ENCODE measurements around the gene FBXW9. TPM values are rescaled to one million over a fixed set of nuclear protein-coding genes. Genes with fewer than 3 reads are reported as not detected.

The FBXW9 gene
- polyA plus RNA-seq, 1 donor from 2014 or later: 16.2 TPM

DNA sequence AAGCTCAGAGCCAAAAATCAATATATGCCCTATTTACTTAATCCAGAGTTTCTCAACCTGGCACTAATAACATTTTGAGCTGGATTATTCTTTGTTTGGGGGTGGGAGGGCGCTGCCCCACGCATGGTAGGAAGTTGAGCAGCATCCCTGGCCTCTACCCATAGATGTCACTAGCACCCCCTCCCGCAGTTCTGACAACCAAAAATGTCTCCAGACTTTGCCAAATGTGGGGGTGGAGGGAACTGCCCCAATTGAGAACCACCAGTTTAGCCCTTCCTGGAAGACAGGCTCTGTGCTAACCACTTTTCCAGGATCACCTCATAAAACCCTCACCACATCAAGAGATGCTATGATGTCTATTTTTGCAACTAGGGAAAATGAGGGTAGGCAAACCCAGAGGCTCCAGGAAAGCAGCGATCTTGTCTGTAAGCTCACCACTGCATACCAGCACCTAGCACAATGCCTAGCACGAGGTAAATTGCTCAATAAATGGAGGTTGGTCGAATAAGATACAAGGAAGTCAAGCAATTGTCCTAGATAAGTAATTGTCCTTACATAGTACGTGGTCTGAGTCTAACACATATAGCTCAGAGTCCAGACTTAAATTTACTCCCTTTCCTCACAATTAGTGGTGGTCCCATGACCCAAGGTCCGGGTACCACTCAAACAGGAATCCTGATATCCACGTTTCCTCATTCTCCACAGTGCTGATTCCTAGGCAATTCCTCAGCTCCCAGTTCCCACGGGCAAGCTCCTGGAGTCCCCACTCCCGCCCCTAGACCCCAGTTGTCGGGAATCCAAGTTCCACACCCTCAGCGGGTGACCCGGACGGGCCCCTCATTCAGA, 37.2 kb upstream of the FBXW9 start:
- no peaks in the 10 kb centered on the region for H3K27me3 ChIP-seq (ENCODE audit: insufficient read depth, low read depth, low read length)
- peak overlapping the region; percentile 92 for H3K4me2 ChIP-seq (ENCODE audit: low read length)
- peaks cover 43% of the 10 kb centered on the region for H3K79me2 ChIP-seq (replicated peaks; ENCODE audit: insufficient read depth, low read length)
- peak overlapping the region; percentile 97 for H3K4me3 ChIP-seq (ENCODE audit: low read length)
- H3K36me3 ChIP-seq (ENCODE audit: insufficient read depth, low read length): no peaks in the 10 kb centered on the region
- peak overlapping the region; percentile 92 for H3K27ac ChIP-seq (ENCODE audit: low read length)
- peak overlapping the region; percentile 97 for H3K9ac ChIP-seq (ENCODE audit: low read length)
- no peaks in the 10 kb centered on the region for H3F3A ChIP-seq (ENCODE audit: insufficient read depth, low read length, poor library complexity, severe bottlenecking)
- H4K20me1 ChIP-seq (ENCODE audit: insufficient read depth): no peaks in the 10 kb centered on the region
- H2AFZ ChIP-seq (ENCODE audit: low read depth, low read length): peak overlapping the region; percentile 85
- H3K9me2 ChIP-seq (ENCODE audit: insufficient read depth, low read length): no peaks in the 10 kb centered on the region
- no peaks in the 10 kb centered on the region for H3K9me3 ChIP-seq (ENCODE audit: low read length)
- TF ChIP-seq TAF1 (IDR thresholded peaks at IDR 0.05; ENCODE audit: low read depth) (no peak), MXI1 (conservative IDR thresholded peaks at IDR 0.05; ENCODE audit: poor library complexity, severe bottlenecking) (peak; percentile 23)
- TF ChIP-seq, protein P1, sequence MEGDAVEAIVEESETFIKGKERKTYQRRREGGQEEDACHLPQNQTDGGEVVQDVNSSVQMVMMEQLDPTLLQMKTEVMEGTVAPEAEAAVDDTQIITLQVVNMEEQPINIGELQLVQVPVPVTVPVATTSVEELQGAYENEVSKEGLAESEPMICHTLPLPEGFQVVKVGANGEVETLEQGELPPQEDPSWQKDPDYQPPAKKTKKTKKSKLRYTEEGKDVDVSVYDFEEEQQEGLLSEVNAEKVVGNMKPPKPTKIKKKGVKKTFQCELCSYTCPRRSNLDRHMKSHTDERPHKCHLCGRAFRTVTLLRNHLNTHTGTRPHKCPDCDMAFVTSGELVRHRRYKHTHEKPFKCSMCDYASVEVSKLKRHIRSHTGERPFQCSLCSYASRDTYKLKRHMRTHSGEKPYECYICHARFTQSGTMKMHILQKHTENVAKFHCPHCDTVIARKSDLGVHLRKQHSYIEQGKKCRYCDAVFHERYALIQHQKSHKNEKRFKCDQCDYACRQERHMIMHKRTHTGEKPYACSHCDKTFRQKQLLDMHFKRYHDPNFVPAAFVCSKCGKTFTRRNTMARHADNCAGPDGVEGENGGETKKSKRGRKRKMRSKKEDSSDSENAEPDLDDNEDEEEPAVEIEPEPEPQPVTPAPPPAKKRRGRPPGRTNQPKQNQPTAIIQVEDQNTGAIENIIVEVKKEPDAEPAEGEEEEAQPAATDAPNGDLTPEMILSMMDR (IDR thresholded peaks at IDR 0.05; ENCODE audit: poor library complexity, severe bottlenecking): peak; percentile 59

DNA sequence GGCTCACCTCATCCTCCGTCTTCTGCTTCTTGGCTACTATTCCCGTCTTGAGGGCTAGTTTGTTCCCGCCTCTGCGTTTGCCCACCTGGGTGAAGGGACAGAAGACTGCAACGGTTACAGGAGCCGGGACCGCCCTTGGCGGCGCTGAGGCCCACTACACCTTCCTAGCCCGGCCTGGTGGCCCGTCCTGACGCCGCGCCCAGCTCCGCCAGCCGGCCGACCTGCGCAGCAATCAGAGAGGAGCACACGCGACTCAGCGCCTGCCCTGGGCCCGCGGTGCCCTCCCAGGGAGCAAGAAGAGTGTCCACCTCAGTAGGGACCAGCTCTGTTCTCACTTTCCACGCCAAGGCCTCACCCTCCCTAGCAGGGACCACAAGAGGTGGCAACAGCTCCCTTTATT, 34.9 kb upstream of the FBXW9 start:
- no peak overlapping the region for H2AFZ ChIP-seq (ENCODE audit: low read depth, low read length)
- H3K9me3 ChIP-seq (ENCODE audit: low read length): no peaks in the 10 kb centered on the region
- no peak overlapping the region for H3K9ac ChIP-seq (ENCODE audit: low read length)
- no peak overlapping the region for H3K4me2 ChIP-seq (ENCODE audit: low read length)
- H3K27ac ChIP-seq (ENCODE audit: low read length): no peak overlapping the region
- TF ChIP-seq EP300 (conservative IDR thresholded peaks at IDR 0.05; ENCODE audit: poor library complexity, severe bottlenecking): no peak
- no peak for TF ChIP-seq MXI1 (conservative IDR thresholded peaks at IDR 0.05; ENCODE audit: poor library complexity, severe bottlenecking)
- TF ChIP-seq POLR2AphosphoS5 (IDR thresholded peaks at IDR 0.05): no peak
- TF ChIP-seq TAF1 (IDR thresholded peaks at IDR 0.05; ENCODE audit: low read depth): no peak
- no peak for TF ChIP-seq EZH2 (IDR thresholded peaks at IDR 0.05; ENCODE audit: borderline replicate concordance, insufficient read depth, low read length, poor library complexity, severe bottlenecking)
- no peak for TF ChIP-seq SMC3 (conservative IDR thresholded peaks at IDR 0.05; ENCODE audit: poor library complexity)
- no peak for TF ChIP-seq RAD21 (conservative IDR thresholded peaks at IDR 0.05)
- TF ChIP-seq, protein P1 (IDR thresholded peaks at IDR 0.05; ENCODE audit: poor library complexity, severe bottlenecking): no peak
- TF ChIP-seq, protein P2, sequence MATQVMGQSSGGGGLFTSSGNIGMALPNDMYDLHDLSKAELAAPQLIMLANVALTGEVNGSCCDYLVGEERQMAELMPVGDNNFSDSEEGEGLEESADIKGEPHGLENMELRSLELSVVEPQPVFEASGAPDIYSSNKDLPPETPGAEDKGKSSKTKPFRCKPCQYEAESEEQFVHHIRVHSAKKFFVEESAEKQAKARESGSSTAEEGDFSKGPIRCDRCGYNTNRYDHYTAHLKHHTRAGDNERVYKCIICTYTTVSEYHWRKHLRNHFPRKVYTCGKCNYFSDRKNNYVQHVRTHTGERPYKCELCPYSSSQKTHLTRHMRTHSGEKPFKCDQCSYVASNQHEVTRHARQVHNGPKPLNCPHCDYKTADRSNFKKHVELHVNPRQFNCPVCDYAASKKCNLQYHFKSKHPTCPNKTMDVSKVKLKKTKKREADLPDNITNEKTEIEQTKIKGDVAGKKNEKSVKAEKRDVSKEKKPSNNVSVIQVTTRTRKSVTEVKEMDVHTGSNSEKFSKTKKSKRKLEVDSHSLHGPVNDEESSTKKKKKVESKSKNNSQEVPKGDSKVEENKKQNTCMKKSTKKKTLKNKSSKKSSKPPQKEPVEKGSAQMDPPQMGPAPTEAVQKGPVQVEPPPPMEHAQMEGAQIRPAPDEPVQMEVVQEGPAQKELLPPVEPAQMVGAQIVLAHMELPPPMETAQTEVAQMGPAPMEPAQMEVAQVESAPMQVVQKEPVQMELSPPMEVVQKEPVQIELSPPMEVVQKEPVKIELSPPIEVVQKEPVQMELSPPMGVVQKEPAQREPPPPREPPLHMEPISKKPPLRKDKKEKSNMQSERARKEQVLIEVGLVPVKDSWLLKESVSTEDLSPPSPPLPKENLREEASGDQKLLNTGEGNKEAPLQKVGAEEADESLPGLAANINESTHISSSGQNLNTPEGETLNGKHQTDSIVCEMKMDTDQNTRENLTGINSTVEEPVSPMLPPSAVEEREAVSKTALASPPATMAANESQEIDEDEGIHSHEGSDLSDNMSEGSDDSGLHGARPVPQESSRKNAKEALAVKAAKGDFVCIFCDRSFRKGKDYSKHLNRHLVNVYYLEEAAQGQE (IDR thresholded peaks at IDR 0.05; ENCODE audit: borderline replicate concordance): no peak
- H3F3A ChIP-seq (ENCODE audit: insufficient read depth, low read length, poor library complexity, severe bottlenecking): no peaks in the 10 kb centered on the region
- H3K27me3 ChIP-seq (ENCODE audit: insufficient read depth, low read depth, low read length): no peaks in the 10 kb centered on the region
- no peaks in the 10 kb centered on the region for H3K36me3 ChIP-seq (ENCODE audit: insufficient read depth, low read length)
- H4K20me1 ChIP-seq (ENCODE audit: insufficient read depth): no peaks in the 10 kb centered on the region
- no peak overlapping the region for H3K4me3 ChIP-seq (ENCODE audit: low read length)
- peaks cover 31% of the 10 kb centered on the region for H3K79me2 ChIP-seq (replicated peaks; ENCODE audit: insufficient read depth, low read length)
- H3K9me2 ChIP-seq (ENCODE audit: insufficient read depth, low read length): no peaks in the 10 kb centered on the region

Data from neural cell (in vitro differentiated cells).